OCI-LY3 (cell line): ENCODE data around the gene EFNA1.

Experiments used
- EZH2phosphoT487 ChIP-seq: fragments of 200-600 bp; shearing (Covaris generic); IDR thresholded peaks from 2 replicates; pipeline ENCODE4 v1.6.1; 2018; ENCODE audit warnings: antibody characterized with exemption, mixed run types, low read depth
- TF ChIP-seq, protein P1 (sequence below): fragments of 200-600, 300-600 bp; sonication (generic); IDR thresholded peaks from 2 replicates; pipeline ENCODE4 v1.5.1; 2014; ENCODE audit warnings: antibody characterized with exemption, low read length, low read depth

DNA sequence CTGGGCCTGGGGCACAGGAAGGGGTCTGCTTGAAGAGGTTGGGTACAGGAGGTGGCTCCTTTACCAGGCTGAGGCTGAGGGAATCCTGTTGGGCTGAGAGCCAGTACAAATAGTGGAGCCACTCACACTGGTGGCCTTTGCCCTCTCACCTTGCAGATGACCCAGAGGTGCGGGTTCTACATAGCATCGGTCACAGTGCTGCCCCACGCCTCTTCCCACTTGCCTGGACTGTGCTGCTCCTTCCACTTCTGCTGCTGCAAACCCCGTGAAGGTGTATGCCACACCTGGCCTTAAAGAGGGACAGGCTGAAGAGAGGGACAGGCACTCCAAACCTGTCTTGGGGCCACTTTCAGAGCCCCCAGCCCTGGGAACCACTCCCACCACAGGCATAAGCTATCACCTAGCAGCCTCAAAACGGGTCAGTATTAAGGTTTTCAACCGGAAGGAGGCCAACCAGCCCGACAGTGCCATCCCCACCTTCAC is 6.2 kb downstream of the EFNA1 start:
- TF ChIP-seq EZH2phosphoT487, result no peak
- TF ChIP-seq, protein P1, sequence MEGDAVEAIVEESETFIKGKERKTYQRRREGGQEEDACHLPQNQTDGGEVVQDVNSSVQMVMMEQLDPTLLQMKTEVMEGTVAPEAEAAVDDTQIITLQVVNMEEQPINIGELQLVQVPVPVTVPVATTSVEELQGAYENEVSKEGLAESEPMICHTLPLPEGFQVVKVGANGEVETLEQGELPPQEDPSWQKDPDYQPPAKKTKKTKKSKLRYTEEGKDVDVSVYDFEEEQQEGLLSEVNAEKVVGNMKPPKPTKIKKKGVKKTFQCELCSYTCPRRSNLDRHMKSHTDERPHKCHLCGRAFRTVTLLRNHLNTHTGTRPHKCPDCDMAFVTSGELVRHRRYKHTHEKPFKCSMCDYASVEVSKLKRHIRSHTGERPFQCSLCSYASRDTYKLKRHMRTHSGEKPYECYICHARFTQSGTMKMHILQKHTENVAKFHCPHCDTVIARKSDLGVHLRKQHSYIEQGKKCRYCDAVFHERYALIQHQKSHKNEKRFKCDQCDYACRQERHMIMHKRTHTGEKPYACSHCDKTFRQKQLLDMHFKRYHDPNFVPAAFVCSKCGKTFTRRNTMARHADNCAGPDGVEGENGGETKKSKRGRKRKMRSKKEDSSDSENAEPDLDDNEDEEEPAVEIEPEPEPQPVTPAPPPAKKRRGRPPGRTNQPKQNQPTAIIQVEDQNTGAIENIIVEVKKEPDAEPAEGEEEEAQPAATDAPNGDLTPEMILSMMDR, result no peak
